ENCODE results near the gene TMEM151B. TPM values are rescaled to one million over a fixed set of nuclear protein-coding genes. Genes with fewer than 3 reads are reported as not detected.

Gene TMEM151B
- total and polyA plus RNA-seq, 2 of the 13 experiments (the other 11 are each of a cell fraction or from before 2014, with no cell fraction given) = not detected

DNA sequence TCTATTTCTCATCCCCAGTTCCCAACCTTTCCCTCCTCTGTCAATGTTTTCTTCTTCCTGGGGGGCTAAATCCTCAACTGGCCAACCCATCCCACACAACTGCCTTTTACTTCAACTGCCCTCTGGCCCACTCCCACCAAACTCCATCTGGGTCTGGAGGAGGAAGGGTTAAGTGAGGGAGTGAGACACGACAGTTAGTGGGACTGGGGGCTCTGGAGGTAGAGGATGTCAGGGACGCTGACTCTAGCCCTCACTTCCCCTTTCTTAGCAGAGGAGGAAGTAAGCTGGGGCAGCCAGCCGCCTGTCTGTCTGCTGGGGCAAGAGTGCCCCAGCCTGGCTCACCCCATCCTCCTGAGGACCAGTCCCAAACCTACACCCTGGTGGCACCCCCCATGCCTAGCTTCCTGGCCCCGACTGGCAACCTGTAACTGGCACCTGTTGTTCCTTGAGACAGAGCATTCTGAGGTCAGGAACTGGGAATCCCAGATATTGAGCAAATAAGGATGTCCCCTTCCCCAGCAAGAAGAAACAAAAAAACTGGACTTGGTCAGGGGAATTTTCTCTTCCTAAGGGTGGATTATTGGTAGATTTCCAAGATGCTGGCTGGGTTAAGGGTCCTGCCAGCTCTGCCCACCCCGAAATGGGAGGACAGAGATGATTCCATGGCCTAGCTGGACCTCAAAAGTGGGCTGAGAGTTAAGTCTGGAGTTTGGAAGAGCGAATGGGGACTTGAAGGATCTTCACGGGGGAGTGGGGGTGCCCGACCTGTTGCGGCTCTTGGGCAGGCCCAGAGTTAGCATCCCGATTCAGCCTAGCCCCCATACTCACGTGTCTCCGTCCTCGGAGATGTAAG, 5.9 kb upstream of the TMEM151B start:
- peak overlapping the region; percentile 92 for H3K4me2 ChIP-seq (ENCODE audit: low read depth, low read length)
- H3K79me2 ChIP-seq (ENCODE audit: insufficient read depth, low read length) = peaks cover 18% of the 10 kb centered on the region
- H4K20me1 ChIP-seq (ENCODE audit: insufficient read depth, low read length) = no peaks in the 10 kb centered on the region
- ATAC-seq (peak; percentile 6), DNase-seq (ENCODE audit: low spot score) (no peak), FAIRE-seq (no peak)
- ChIA-PET CTCF (ENCODE audit: low intra/inter-chr PET ratio, low total read pairs) (interaction anchor here (0.9 kb wide), 1 partner anchor 92 kb away, joined by 3 read pairs; no protein-coding TSS in a partner anchor), POLR2A (interaction anchor here (1.0 to 2.2 kb wide), 5 partner anchors 8 to 49 kb away, joined by 3 to 8 read pairs (median 4); partner anchors contain the start of genes AARS2 and HSP90AB1)
- peaks cover 2 to 24% of the 10 kb centered on the region in 2 experiments for H3K36me3 ChIP-seq (replicated peaks in 1 of 2; ENCODE audit: control insufficient read depth in 1 of 2, insufficient read depth in 2 of 2, low read length in 2 of 2)
- H3K9ac ChIP-seq (ENCODE audit: insufficient read depth, low read depth, low read length) = peak overlapping the region; percentile 84
- intact Hi-C loops (cut with micrococcal nuclease; ENCODE audit: unreplicated experiment) = no loop called here
- H3K27ac ChIP-seq (ENCODE audit: extremely low read length, insufficient read depth, low read length) = peak overlapping the region; percentile 67
- H3K4me1 ChIP-seq (ENCODE audit: insufficient read depth, low read length) = peaks cover 33% of the 10 kb centered on the region
- peak overlapping the region; percentile 64 to 95 (median 76) for H3K4me3 ChIP-seq (replicated peaks in 1 of 3; ENCODE audit: insufficient read depth in 1 of 3, low read depth in 2 of 3, low read length in 3 of 3)
- no TSS peak for BruUV-seq (replicated peaks)
- in situ Hi-C loops (cut with HindIII; ENCODE audit: extremely low pct_ligation_motif_present, low pct_unique_long_range_greater_than_20kb) = loop anchor here (5.0 kb wide), 1 partner anchor 48 kb away; the partner anchor contains the start of gene AARS2
- no peaks in the 10 kb centered on the region for H3K9me3 ChIP-seq (ENCODE audit: low read length)
- H2AFZ ChIP-seq (ENCODE audit: low read length) = no peak overlapping the region
- H3K27me3 ChIP-seq (ENCODE audit: control insufficient read depth in 1 of 2, insufficient read depth in 2 of 2, low read length in 2 of 2) = peaks cover 0 to 12% of the 10 kb centered on the region in 2 experiments; a peak in 2 of 5 replicates
- 5% methylated on average over 6 of the region's 13 CpGs for WGBS (ENCODE audit: low lambda C conversion rate)
- TF ChIP-seq, protein P1, sequence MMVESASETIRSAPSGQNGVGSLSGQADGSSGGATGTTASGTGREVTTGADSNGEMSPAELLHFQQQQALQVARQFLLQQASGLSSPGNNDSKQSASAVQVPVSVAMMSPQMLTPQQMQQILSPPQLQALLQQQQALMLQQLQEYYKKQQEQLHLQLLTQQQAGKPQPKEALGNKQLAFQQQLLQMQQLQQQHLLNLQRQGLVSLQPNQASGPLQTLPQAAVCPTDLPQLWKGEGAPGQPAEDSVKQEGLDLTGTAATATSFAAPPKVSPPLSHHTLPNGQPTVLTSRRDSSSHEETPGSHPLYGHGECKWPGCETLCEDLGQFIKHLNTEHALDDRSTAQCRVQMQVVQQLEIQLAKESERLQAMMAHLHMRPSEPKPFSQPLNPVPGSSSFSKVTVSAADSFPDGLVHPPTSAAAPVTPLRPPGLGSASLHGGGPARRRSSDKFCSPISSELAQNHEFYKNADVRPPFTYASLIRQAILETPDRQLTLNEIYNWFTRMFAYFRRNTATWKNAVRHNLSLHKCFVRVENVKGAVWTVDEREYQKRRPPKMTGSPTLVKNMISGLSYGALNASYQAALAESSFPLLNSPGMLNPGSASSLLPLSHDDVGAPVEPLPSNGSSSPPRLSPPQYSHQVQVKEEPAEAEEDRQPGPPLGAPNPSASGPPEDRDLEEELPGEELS (CRISPR knock-in tag; IDR thresholded peaks at IDR 0.05) = peak; percentile 4; the same call in 1 of the 2 replicates
- TF ChIP-seq ZNF891 (CRISPR knock-in tag; IDR thresholded peaks at IDR 0.05) (0 out of 2 replicates have a peak, but pooled peaks have one; percentile 30), REXO4 (CRISPR knock-in tag; IDR thresholded peaks at IDR 0.05; ENCODE audit: borderline replicate concordance) (0 out of 2 replicates have a peak, but pooled peaks have one; percentile 13), ZNF563 (CRISPR knock-in tag; IDR thresholded peaks at IDR 0.05) (peak; percentile 82; the same call in 1 of the 2 replicates), SOX5 (CRISPR knock-in tag; IDR thresholded peaks at IDR 0.05; ENCODE audit: borderline replicate concordance) (0 out of 2 replicates have a peak, but pooled peaks have one; percentile 15), ZFP36L1 (CRISPR knock-in tag; IDR thresholded peaks at IDR 0.05) (peak; percentile 43; the same call in 1 of the 2 replicates), ZNF605 (CRISPR knock-in tag; IDR thresholded peaks at IDR 0.05) (0 out of 2 replicates have a peak, but pooled peaks have one; percentile 12), ZNF652 (CRISPR knock-in tag; IDR thresholded peaks at IDR 0.05; ENCODE audit: borderline replicate concordance, low read depth) (peak; percentile 73)
- TF ChIP-seq, protein P2, sequence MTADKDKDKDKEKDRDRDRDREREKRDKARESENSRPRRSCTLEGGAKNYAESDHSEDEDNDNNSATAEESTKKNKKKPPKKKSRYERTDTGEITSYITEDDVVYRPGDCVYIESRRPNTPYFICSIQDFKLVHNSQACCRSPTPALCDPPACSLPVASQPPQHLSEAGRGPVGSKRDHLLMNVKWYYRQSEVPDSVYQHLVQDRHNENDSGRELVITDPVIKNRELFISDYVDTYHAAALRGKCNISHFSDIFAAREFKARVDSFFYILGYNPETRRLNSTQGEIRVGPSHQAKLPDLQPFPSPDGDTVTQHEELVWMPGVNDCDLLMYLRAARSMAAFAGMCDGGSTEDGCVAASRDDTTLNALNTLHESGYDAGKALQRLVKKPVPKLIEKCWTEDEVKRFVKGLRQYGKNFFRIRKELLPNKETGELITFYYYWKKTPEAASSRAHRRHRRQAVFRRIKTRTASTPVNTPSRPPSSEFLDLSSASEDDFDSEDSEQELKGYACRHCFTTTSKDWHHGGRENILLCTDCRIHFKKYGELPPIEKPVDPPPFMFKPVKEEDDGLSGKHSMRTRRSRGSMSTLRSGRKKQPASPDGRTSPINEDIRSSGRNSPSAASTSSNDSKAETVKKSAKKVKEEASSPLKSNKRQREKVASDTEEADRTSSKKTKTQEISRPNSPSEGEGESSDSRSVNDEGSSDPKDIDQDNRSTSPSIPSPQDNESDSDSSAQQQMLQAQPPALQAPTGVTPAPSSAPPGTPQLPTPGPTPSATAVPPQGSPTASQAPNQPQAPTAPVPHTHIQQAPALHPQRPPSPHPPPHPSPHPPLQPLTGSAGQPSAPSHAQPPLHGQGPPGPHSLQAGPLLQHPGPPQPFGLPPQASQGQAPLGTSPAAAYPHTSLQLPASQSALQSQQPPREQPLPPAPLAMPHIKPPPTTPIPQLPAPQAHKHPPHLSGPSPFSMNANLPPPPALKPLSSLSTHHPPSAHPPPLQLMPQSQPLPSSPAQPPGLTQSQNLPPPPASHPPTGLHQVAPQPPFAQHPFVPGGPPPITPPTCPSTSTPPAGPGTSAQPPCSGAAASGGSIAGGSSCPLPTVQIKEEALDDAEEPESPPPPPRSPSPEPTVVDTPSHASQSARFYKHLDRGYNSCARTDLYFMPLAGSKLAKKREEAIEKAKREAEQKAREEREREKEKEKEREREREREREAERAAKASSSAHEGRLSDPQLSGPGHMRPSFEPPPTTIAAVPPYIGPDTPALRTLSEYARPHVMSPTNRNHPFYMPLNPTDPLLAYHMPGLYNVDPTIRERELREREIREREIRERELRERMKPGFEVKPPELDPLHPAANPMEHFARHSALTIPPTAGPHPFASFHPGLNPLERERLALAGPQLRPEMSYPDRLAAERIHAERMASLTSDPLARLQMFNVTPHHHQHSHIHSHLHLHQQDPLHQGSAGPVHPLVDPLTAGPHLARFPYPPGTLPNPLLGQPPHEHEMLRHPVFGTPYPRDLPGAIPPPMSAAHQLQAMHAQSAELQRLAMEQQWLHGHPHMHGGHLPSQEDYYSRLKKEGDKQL (CRISPR knock-in tag; IDR thresholded peaks at IDR 0.05; ENCODE audit: low read depth) = 0 out of 2 replicates have a peak, but pooled peaks have one; percentile 5
- TF ChIP-seq, protein P3, sequence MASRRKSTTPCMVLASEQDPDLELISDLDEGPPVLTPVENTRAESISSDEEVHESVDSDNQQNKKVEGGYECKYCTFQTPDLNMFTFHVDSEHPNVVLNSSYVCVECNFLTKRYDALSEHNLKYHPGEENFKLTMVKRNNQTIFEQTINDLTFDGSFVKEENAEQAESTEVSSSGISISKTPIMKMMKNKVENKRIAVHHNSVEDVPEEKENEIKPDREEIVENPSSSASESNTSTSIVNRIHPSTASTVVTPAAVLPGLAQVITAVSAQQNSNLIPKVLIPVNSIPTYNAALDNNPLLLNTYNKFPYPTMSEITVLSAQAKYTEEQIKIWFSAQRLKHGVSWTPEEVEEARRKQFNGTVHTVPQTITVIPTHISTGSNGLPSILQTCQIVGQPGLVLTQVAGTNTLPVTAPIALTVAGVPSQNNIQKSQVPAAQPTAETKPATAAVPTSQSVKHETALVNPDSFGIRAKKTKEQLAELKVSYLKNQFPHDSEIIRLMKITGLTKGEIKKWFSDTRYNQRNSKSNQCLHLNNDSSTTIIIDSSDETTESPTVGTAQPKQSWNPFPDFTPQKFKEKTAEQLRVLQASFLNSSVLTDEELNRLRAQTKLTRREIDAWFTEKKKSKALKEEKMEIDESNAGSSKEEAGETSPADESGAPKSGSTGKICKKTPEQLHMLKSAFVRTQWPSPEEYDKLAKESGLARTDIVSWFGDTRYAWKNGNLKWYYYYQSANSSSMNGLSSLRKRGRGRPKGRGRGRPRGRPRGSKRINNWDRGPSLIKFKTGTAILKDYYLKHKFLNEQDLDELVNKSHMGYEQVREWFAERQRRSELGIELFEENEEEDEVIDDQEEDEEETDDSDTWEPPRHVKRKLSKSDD (CRISPR knock-in tag; IDR thresholded peaks at IDR 0.05; ENCODE audit: low read depth) = 0 out of 2 replicates have a peak, but pooled peaks have one; percentile 46

All from HepG2 (cell line).